NCI-H128 (cell line): Measurements from ENCODE around the gene NIBAN1.
"Not testable (repeated sequence)": the region's sequence is repeated elsewhere in the genome, so short reads cannot be mapped to it uniquely, and the experiment has no call there.

Source experiments
- DNase-seq: peaks from one replicate; lab custom pipeline; 2025; ENCODE audit not compliant: unreplicated experiment; lab: John Stamatoyannopoulos, UW

NIBAN1 gene

DNA sequence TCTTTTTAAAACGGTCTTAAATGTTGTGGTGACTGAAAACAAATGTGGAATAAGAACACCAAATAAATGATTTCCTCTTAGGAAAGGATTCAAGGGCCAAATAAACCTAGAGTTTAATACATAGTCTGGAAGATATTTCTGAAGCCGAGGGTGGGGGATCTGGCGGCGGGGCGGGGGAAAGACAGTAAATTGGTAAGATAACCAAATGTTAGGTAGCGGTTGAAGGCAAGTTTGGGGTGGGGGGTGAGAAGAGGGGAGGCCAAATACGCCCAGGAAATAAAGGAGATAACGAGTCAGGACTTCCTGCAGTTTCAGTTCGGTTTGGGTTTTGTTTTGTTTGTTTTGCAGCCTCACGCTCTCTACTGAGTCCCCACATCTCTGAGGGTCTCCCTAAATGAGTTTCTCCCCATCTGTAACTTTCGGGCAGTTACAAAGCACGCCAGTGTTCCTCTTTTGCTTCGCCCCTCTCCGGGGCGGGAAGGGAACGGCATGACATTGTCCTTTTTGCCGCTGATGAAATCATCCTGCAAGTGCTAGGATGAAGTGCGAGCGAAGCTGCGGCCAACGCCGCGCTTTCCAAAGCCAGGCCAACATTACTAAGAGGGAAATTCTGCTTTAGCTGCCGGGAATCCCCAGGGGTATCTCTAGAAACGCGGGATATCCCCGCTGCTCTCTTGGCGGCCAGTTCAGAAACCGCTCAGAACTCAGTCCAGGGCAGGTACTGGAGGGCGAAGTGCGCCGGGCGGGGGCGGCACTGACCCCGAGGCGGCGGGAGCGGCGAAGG lies 844 bp downstream of the NIBAN1 start:
- DNase-seq: peak; percentile 35

DNA sequence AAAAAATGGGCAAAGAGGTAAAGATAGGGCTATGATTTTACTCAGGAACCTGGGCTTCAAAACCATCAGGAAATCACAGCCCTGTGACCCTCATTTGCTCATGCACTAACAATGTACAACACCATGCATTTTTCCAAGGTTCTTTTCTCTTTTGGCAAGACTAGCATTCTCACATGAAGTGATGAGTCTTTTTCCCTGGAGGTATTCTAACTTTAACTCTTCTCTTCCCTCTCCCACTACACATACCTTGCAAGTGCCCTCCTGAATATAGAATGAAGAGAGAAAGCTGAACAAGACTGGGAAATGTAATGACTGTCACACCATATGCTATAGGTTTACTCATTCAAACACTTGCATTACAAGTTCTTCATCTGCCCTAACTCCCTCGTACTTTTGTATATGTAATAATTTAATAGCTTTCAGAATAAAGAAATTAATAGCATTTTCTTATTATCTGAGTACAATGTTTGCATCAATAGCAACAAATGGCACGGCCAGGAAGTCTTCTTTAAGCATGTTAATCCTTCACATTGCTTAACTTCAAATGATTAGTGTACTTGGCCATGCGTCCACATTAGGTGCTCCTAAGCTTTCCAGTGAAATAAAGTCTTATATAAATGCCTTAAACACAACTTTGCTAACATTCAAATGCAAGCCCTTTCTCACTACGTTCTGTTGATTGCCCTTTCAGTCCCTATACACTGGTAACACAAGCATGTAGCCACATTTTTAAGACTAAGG lies 1.8 kb downstream of the NIBAN1 start:
- DNase-seq: no peak

DNA sequence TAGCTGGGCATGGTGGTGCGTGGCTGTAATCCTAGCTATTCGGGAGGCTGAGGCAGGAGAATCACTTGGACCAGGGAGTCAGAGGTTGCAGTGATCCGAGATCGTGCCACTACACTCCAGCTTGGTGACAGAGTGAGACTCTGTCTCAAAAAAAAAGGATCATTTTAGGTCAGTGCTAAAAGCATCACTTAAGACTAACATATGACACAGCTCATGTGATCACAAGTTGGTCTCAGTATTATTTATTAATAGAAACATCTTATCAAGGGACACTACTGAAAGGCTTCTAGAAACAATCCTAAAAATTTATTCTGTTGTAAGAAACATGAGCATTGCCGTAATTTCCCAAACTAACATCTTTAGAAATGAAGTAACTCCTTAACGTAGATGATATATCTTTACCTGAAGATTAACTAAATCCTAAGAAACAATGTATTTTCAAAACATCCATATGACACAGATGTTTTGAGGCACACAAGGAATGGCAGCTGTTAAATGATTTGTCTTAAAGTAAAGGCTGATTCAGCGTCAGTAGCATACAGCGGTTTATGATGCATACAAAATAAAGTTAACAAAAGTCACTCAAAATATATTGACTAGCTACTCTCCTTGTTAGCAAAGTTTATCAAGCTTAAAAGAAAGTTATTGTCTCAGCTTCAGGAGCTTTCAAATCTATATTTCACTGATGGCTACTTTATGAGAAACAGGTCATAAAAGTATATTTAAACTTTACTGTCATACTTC lies 2.6 kb downstream of the NIBAN1 start:
- DNase-seq: no peak

DNA sequence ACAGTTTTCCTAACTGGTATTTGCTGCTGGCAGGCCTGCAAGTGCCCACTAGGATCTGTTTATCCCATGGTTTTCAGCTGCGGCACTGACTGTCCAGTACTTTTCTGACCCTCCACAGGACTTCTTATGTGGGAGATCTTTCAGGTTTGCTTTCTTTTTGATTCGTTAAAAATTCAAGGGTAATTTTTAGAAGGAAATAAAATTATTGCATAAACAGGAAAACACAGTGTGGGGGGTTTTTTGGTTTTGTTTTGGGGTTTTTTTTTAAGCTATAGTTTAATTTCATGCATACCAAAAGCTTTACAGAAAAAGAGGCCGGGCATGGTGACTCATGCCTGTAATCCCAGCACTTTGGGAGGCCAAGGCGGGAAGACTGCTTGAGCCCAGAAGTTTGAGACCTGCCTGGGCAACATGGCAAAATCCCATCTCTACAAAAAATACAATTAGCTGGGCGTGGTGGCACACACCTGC lies 3.6 kb downstream of the NIBAN1 start:
- no peak for DNase-seq

DNA sequence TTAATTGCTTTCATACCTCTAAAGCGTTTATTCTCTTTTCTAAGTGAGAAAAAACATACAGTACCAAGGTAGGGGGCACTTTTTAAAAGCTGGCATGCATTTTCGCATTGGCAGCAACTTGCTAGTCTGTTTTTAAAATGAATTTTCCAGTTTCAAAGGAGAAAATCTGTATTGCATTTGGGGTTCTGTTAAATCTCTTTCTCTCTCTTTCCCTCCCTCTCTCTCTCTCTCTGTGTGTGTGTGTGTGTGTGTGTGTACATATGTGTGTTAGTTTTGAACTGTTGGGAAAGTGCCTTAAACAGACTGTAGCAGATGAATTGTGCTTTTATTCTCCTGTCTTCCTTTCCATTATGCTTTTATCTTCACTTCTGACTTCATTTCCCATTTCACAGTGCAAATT lies 7.3 kb downstream of the NIBAN1 start:
- DNase-seq: no peak

DNA sequence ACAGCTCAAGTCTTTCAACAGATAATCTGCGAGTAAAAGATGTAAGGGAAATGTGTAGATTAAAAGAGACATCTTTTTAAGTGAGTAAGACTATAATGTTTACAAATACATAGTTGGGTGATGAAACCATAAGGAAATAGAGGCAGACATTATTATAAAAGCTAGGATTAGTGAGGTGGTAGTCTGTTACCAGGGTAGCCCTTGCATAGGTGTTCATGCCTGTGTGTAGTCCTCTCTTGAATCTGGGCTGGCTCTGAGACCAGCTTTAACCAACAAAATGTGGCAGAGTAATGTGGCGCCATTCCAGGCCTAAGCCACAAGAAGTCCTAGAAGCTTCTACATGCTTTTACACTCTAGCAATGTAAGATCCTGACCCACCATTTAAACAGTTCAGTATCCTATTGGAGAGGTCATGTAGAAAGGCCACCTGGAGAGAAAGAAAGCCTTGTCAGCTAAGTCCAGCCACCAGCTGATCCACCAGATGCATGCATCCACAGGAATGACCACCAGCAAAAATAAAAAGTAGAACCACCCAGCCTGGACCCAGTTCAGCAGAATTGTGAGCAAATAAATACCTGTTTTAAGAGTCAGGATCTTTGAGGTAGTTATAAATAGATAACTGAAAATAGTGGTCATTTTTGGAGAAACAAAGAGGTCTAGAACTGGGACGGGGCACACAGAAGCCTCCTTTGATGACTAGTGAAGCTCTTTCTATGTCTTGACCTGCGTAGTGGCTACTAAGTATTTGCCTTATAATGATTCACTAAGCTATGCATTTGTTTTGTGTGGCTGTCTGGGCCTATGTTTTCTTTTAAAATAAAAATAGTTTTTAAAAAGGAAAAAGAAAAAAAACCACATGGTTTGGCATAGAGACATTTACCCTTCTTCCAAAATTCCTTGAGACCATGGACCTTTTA lies 8.1 kb downstream of the NIBAN1 start:
- no peak for DNase-seq

DNA sequence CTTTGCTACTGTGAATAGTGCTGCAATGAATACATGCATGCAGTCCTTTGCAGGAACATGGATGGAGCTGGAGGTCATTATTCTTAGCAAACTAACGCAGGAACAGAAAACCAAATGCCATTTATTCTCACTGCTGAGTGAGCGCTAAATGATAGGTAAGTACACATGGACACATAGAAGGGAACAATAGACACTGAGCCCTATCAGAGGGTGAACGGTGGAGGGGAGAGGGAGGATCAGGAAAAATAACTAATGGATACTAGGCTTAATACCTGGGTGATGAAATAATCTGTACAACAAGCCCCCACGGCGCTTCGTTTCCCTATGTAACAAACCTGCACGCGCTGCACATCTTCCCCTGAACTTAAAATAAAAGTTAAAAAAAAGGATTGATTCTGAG lies 8.9 kb downstream of the NIBAN1 start:
- no peak for DNase-seq

DNA sequence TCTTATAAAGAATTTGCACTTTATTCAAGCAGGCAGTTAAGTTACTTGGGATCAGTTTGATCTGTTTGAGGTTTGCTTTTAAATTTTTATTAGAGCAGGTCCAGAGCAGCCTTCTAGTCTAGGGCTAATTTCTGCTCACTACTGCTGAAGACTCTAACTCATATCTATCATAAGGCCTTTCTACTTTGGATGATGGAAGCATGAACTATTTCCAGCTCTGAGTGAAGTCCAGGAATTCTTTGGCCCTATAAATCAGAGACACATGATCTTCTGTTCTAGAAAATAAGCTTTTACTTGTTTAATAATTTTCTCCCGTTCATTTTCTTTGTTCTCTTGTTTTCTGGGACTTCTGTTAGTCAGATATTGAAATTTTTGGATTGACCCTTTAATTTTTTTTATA lies 14.7 kb downstream of the NIBAN1 start:
- no peak for DNase-seq

DNA sequence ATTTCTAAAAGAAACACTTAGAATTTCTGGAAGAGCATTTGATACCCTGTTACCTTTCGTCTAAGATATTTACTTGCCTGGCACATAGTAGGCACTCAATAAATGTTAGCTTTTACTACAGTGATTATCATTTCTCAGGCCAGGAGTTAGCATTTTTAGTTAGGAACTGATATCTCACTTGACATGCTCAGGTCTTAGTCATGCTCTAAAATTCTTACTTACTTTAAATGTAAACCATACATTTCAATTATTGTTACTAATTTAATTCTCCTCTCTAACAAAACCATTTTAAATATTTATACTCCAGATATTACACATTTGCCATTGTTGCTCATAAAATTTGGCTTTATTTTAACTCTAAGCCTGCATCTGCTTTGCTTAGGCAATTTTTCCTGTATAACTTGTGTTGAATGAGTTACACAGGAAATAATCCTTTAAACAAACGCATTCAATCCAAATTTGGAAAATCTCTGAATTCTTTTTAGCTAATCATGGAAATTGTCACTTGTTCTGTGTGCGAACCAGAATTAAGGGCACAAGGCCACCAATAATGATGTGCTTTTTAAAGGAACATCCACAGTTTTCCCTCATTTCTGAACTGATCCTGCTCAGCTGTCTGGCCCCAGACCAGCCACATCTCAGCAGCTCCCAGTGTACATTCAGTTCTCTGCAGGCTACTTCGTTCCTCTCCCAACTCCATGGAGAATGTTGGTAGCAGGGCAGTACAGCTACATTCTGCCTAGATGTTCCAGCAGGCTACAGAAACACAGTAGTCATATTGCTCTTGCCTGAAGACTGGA lies 15.6 kb downstream of the NIBAN1 start:
- DNase-seq: no peak

DNA sequence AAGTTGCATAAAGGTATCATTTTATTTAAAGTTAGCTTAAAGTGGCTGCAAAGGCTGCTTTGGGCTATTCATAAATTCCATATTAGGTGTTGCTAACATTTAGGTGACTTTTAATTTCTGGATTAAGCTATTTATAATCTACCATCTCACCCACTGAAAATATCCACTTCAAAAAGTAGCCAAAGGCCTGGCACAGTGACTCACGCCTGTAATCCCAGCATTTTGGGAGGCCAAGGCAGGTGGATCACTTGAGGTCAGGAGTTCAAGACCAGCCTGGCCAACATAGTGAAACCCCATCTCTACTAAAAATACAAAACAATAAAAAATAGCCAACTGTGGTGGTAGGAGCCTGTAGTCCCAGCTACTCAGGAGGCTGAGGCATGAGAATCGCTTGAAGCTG lies 16.4 kb downstream of the NIBAN1 start:
- DNase-seq: not testable (repeated sequence)

DNA sequence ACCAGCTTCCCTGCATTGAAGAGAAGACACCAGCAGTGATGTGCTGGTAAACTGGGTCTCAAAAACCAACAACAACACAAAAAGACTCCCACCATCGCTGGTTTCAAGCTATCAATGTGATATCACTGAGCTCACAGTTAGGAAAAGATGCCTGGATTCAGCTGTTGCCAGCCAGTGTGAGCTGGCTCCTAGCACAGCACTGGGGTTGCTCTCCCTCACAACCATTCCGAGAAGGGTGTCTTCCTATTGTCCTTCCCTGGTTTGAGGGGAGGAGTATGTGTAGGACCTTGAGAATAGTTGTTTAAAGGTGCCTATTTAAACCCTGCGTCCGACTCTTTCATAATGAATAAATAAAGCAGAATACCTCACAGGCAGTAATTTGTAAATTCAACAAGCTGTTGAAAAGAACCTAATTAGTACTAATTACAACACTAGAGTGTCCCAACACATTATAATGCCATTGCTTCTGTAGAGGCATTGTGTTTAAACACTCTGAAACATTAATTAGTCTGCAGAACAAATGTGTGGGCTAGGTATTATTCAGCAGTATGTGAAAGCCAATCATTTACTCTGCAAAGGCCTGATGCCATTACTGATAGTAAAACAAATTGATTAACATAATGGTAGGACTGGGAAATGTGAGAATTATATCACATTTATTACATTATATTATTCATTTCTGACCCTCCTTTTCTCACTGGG lies 17.2 kb downstream of the NIBAN1 start:
- DNase-seq: no peak

DNA sequence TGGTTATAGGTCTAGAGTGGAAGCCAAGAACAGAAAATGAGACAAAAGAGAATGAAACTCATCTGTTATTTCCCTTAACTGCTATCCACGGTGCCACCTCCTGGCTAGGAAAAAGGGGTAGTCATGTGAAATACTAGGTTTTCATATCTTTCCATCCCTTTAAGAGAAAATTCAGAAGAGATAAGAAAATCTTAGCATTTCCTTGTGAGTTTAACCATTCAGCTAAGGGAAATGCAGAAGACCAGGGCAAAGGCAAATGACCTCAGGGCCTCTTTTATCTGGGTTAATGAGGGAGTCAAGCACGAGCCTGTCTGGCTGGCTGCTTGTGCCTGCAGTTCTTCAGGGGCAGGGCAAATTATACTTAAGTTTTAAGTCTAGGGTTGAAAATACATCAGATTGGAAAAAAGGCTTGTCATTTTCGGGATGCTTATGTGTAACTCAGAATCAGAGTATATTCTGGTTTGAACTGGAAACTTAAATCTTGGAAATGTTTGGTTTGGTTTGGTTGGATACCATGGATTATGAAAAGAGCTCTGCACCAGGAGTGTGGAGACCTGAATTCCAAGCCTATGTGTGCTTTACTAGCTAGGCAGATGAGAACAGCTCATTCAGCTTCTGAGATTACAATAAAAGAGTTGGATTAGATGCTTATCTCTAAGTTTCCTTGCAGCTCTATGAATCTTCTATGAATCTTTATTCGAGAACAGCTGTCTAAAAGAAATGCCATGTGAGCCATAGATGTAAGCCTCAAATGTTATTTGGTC lies 19.9 kb downstream of the NIBAN1 start:
- no peak for DNase-seq

DNA sequence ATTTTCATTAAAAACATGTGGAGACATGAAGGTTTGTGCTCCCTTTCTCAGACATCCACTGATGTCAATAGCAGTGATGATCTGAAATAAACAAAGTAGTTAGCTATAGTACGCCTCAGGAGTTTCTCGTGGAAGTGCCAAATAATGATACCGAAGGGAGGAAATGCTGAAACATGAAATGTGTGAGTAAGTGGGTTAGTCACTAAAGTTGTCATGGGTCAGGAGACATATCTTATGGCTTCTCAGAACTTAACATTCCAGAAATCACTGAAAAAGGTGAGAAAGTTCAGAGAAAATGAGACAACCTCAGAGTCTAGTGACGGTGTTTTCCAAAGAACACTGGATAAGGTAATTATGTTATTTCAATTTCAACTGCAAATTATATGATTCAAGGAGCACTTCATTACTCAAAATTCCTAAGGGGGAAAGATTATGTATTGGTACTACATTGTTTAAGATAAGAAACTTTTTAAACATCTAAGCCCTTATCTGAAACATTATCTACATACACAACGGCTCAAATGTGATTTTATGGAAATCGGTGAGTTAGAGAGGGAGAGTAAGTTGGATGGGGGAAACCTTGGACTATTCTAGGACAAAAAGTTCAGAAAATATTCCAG lies 20.6 kb downstream of the NIBAN1 start:
- no peak for DNase-seq

DNA sequence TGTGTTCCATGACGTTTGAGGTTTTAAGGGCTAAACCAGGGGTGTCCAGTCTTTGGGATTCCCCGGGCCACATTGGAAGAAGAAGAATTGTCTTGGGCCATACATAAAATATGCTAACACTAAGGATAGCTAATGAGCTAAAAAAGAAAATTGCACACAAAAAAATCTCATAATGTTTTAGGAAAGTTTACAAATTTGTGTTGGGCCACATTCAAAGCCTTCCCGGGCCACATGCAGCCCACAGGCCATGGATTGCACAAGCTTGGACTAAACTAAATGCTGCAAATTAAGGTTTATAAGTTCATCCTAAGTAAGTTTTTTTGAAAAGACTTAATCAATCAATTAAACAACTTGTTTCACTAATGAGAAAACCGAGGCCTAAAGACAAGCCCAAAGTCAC lies 21.9 kb downstream of the NIBAN1 start:
- no peak for DNase-seq

DNA sequence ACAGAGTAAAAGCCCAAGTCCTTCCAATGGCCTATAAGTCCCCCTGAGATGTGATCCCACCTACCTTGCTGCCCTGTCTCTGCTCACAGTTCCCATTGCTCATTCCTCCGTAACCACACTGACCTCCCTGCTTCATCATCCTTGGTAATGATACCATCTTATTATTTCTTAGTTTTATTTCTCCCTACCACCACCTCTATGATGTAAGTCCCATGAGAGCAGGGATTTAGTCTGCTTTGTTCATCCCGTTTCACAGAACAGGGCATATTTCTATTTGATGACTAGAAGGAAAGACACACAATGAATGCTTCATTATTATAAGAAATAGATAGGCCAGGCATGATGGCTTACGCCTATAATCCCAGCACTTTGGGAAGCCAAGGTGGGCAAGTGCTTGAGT lies 22.5 kb downstream of the NIBAN1 start:
- DNase-seq: no peak

DNA sequence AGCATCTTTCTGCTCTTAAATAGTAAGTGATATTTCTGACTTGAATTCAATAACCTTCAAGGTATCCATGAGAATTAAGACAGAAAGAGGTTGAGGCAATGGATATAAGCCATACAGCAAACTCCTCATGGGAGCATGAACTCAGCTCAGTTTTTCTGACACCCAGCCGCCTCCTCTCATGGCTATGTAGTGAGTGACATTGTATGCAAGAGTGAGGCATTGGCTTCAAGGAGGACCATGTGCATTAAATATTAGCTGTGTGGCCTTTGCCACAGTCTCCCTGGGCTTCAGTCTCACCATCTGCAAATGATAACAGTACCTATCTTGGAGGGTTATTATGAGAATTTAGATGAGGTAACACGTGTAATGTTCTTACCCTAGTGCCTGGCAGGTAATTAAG lies 23.4 kb downstream of the NIBAN1 start:
- DNase-seq: no peak

DNA sequence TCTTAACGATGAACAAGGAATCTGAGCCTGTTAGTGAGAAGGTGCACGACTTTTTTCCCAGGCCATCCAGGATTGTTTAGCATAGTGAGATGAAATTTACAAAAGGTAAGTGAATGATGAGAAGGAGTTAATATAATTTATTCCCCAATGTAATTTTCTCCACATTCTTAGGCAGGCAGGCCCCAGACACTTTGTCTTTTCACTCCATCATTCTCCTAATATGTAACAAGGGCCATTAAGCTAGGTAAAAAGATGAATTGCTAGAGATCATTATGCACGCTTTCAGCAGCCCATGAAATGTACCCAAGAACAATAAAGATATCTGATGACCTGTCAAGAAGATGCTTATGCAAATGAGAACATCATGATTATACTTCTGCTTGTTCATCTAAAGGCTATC lies 24.1 kb downstream of the NIBAN1 start:
- DNase-seq: no peak
